Activated CD4-positive, alpha-beta memory T cell treated with anti-CD3 and anti-CD28 coated beads for 36 hours (primary cell): ENCODE measurements around the gene SELENON. TPM values are rescaled to one million over a fixed set of nuclear protein-coding genes. Genes with fewer than 3 reads are reported as not detected.
A peak's percentile ranks its signal among the peaks of the same experiment; 100 is the strongest.

ENCODE experiments used
- CTCF ChIA-PET: fragments of 350-600 bp; sonication (Branson Sonifier 250); formaldehyde crosslinking; loops from one replicate; lab custom pipeline; 2021; ENCODE audit warnings: antibody characterized with exemption, inconsistent platforms; lab: Charles Lee
- POLR2A ChIA-PET: fragments of 350-600 bp; sonication (Branson Sonifier 250); formaldehyde crosslinking; loops from one replicate; lab custom pipeline; 2021; ENCODE audit warnings: antibody characterized with exemption; lab: Charles Lee
- DNase-seq: peaks from one replicate; pipeline ENCODE4 v3.0.0-alpha.2; 2020
- H3K27ac Mint-ChIP-seq: one replicate; pipeline ENCODE4 v1.8.0; 2021; ENCODE audit warnings: mixed read lengths
- H3K27me3 Mint-ChIP-seq: one replicate; pipeline ENCODE4 v1.8.0; 2021; ENCODE audit warnings: mixed read lengths
- H3K36me3 Mint-ChIP-seq: one replicate; pipeline ENCODE4 v1.8.0; 2021; ENCODE audit warnings: mixed read lengths
- H3K4me1 Mint-ChIP-seq: one replicate; pipeline ENCODE4 v1.8.0; 2021; ENCODE audit warnings: low read depth, mixed read lengths
- H3K4me3 Mint-ChIP-seq: one replicate; pipeline ENCODE4 v1.8.0; 2021; ENCODE audit warnings: mild to moderate bottlenecking, mixed read lengths
- H3K9me3 Mint-ChIP-seq: one replicate; pipeline ENCODE4 v1.8.0; 2021; ENCODE audit warnings: mixed read lengths
- intact Hi-C: fragments of 100-400 bp; cut with micrococcal nuclease; formaldehyde crosslinking; loops from one replicate; pipeline ENCODE4 v1.15.1; 2023
- total RNA-seq, 2 experiments: library from RNA; stranded (reverse); gene quantifications; one replicate each; pipeline ENCODE4 v1.2.3, GENCODE V29; 2021

SELENON gene
- total RNA-seq, 2 experiments from 2014 or later: 26.8 to 26.9 TPM

- H3K36me3 Mint-ChIP-seq: no peaks in the 10 kb centered on the region
- peak; percentile 66 for DNase-seq
- H3K4me3 Mint-ChIP-seq: no peak overlapping the region
- ChIA-PET CTCF (interaction anchor here (0.6 to 2.5 kb wide), 14 partner anchors 11 to 277 kb away, joined by 3 to 21 read pairs (median 4); partner anchors contain the start of gene LDLRAP1), POLR2A (no interaction called here)
- H3K27ac Mint-ChIP-seq: no peak overlapping the region
- intact Hi-C loops: loop anchor here (1.0 to 5.0 kb wide), 5 partner anchors 86 to 236 kb away; no protein-coding TSS in a partner anchor
- no peaks in the 10 kb centered on the region for H3K9me3 Mint-ChIP-seq
- peaks cover 50% of the 10 kb centered on the region for H3K4me1 Mint-ChIP-seq
- no peaks in the 10 kb centered on the region for H3K27me3 Mint-ChIP-seq
Measured at GRCh38 chr1:25797939-25798338, 2.1 kb upstream of the SELENON start.

- CTCF ChIA-PET: interaction anchor here (0.6 to 3.7 kb wide), 13 partner anchors 12 to 255 kb away, joined by 3 to 21 read pairs (median 5); partner anchors contain the start of genes LDLRAP1 and PAFAH2
- no peaks in the 10 kb centered on the region for H3K27me3 Mint-ChIP-seq
- H3K27ac Mint-ChIP-seq: no peak overlapping the region
- no peaks in the 10 kb centered on the region for H3K9me3 Mint-ChIP-seq
- H3K4me1 Mint-ChIP-seq: peaks cover 54% of the 10 kb centered on the region
- intact Hi-C loops: loop anchor here (5.0 kb wide), 3 partner anchors 87 to 237 kb away; no protein-coding TSS in a partner anchor
- POLR2A ChIA-PET: no interaction called here
- H3K4me3 Mint-ChIP-seq: no peak overlapping the region
- DNase-seq: no peak
- no peaks in the 10 kb centered on the region for H3K36me3 Mint-ChIP-seq
Measured at GRCh38 chr1:25798666-25799351, 1.2 kb upstream of the SELENON start.

GRCh38 chr1:25799352-25799934, 550 bp upstream of the SELENON start:
- CTCF ChIA-PET: interaction anchor here (0.5 to 3.7 kb wide), 7 partner anchors 11 to 396 kb away, joined by 3 to 21 read pairs (median 7); partner anchors contain the start of gene PAFAH2
- peaks cover 2% of the 10 kb centered on the region for H3K36me3 Mint-ChIP-seq
- no peaks in the 10 kb centered on the region for H3K9me3 Mint-ChIP-seq
- intact Hi-C loops: loop anchor here (5.0 kb wide), 3 partner anchors 87 to 237 kb away; no protein-coding TSS in a partner anchor
- POLR2A ChIA-PET: interaction anchor here (1.1 kb wide), 1 partner anchor 180 kb away, joined by 3 read pairs; no protein-coding TSS in a partner anchor
- DNase-seq: no peak
- H3K4me3 Mint-ChIP-seq: peak overlapping the region; percentile 53
- peaks cover 60% of the 10 kb centered on the region for H3K4me1 Mint-ChIP-seq
- H3K27ac Mint-ChIP-seq: no peak overlapping the region
- H3K27me3 Mint-ChIP-seq: no peaks in the 10 kb centered on the region

- H3K27ac Mint-ChIP-seq: no peak overlapping the region
- no peaks in the 10 kb centered on the region for H3K27me3 Mint-ChIP-seq
- H3K9me3 Mint-ChIP-seq: no peaks in the 10 kb centered on the region
- H3K4me3 Mint-ChIP-seq: peak overlapping the region; percentile 73
- CTCF ChIA-PET: interaction anchor here (0.6 to 3.7 kb wide), 6 partner anchors 10 to 227 kb away, joined by 3 to 18 read pairs (median 6); no protein-coding TSS in a partner anchor
- intact Hi-C loops: no loop called here
- POLR2A ChIA-PET: interaction anchor here (1.2 kb wide), 1 partner anchor 251 kb away, joined by 3 read pairs; no protein-coding TSS in a partner anchor
- peaks cover 4% of the 10 kb centered on the region for H3K36me3 Mint-ChIP-seq
- peaks cover 62% of the 10 kb centered on the region for H3K4me1 Mint-ChIP-seq
- no peak for DNase-seq
Measured at GRCh38 chr1:25800703-25801377, 847 bp downstream of the SELENON start.

GRCh38 chr1:25802915-25803314, 2.9 kb downstream of the SELENON start:
- intact Hi-C loops: no loop called here
- H3K4me3 Mint-ChIP-seq: no peak overlapping the region
- H3K27ac Mint-ChIP-seq: peak overlapping the region; percentile 14
- H3K4me1 Mint-ChIP-seq: peaks cover 43% of the 10 kb centered on the region
- peaks cover 7% of the 10 kb centered on the region for H3K36me3 Mint-ChIP-seq
- H3K9me3 Mint-ChIP-seq: no peaks in the 10 kb centered on the region
- ChIA-PET CTCF (interaction anchor here (0.8 to 2.9 kb wide), 4 partner anchors 127 to 299 kb away, joined by 3 to 14 read pairs (median 4); no protein-coding TSS in a partner anchor), POLR2A (no interaction called here)
- DNase-seq: peak; percentile 43
- no peaks in the 10 kb centered on the region for H3K27me3 Mint-ChIP-seq

GRCh38 chr1:25803368-25803767, 3.4 kb downstream of the SELENON start:
- DNase-seq: no peak
- ChIA-PET POLR2A (no interaction called here), CTCF (interaction anchor here (1.2 to 2.9 kb wide), 3 partner anchors 127 to 300 kb away, joined by 3 to 14 read pairs (median 5); no protein-coding TSS in a partner anchor)
- H3K27me3 Mint-ChIP-seq: no peaks in the 10 kb centered on the region
- no peak overlapping the region for H3K27ac Mint-ChIP-seq
- H3K36me3 Mint-ChIP-seq: peaks cover 7% of the 10 kb centered on the region
- intact Hi-C loops: no loop called here
- peaks cover 41% of the 10 kb centered on the region for H3K4me1 Mint-ChIP-seq
- no peak overlapping the region for H3K4me3 Mint-ChIP-seq
- no peaks in the 10 kb centered on the region for H3K9me3 Mint-ChIP-seq

GRCh38 chr1:25804244-25804963, 4.4 kb downstream of the SELENON start:
- H3K9me3 Mint-ChIP-seq: no peaks in the 10 kb centered on the region
- intact Hi-C loops: no loop called here
- H3K4me3 Mint-ChIP-seq: no peak overlapping the region
- H3K27me3 Mint-ChIP-seq: no peaks in the 10 kb centered on the region
- H3K4me1 Mint-ChIP-seq: peaks cover 39% of the 10 kb centered on the region
- POLR2A ChIA-PET: no interaction called here
- CTCF ChIA-PET: interaction anchor here (0.7 kb wide), 1 partner anchor 284 kb away, joined by 3 read pairs; no protein-coding TSS in a partner anchor
- H3K27ac Mint-ChIP-seq: peak overlapping the region; percentile 55
- H3K36me3 Mint-ChIP-seq: peaks cover 9% of the 10 kb centered on the region
- peak; percentile 84 for DNase-seq

- CTCF ChIA-PET: interaction anchor here (0.7 kb wide), 1 partner anchor 285 kb away, joined by 3 read pairs; no protein-coding TSS in a partner anchor
Measured at GRCh38 chr1:25804964-25805862, 5.2 kb downstream of the SELENON start.

GRCh38 chr1:25805863-25806225, 5.9 kb downstream of the SELENON start:
- H3K27ac Mint-ChIP-seq: no peak overlapping the region
- no peaks in the 10 kb centered on the region for H3K27me3 Mint-ChIP-seq
- intact Hi-C loops: no loop called here
- peaks cover 33% of the 10 kb centered on the region for H3K4me1 Mint-ChIP-seq
- no peak for DNase-seq
- H3K4me3 Mint-ChIP-seq: no peak overlapping the region
- no peaks in the 10 kb centered on the region for H3K9me3 Mint-ChIP-seq
- POLR2A ChIA-PET: no interaction called here
- H3K36me3 Mint-ChIP-seq: peaks cover 11% of the 10 kb centered on the region
- CTCF ChIA-PET: no interaction called here

More at GRCh38 chr1:25804964-25805862, 5.2 kb downstream of the SELENON start:
- H3K36me3 Mint-ChIP-seq: peaks cover 11% of the 10 kb centered on the region
- POLR2A ChIA-PET: no interaction called here
- no peaks in the 10 kb centered on the region for H3K9me3 Mint-ChIP-seq
- H3K27ac Mint-ChIP-seq: peak overlapping the region; percentile 55
- no peaks in the 10 kb centered on the region for H3K27me3 Mint-ChIP-seq
- intact Hi-C loops: no loop called here
- no peak for DNase-seq
- H3K4me1 Mint-ChIP-seq: peaks cover 37% of the 10 kb centered on the region
- H3K4me3 Mint-ChIP-seq: no peak overlapping the region

GRCh38 chr1:25806418-25806817, 6.4 kb downstream of the SELENON start:
- no peaks in the 10 kb centered on the region for H3K9me3 Mint-ChIP-seq
- H3K36me3 Mint-ChIP-seq: peaks cover 11% of the 10 kb centered on the region
- DNase-seq: no peak
- no peaks in the 10 kb centered on the region for H3K27me3 Mint-ChIP-seq
- POLR2A ChIA-PET: no interaction called here
- CTCF ChIA-PET: interaction anchor here (1.0 kb wide), 1 partner anchor 187 kb away, joined by 3 read pairs; no protein-coding TSS in a partner anchor
- no peak overlapping the region for H3K27ac Mint-ChIP-seq
- H3K4me1 Mint-ChIP-seq: peaks cover 28% of the 10 kb centered on the region
- H3K4me3 Mint-ChIP-seq: no peak overlapping the region
- intact Hi-C loops: no loop called here
